Measurements from ENCODE around the gene ERAP2. TPM values are rescaled to one million over a fixed set of nuclear protein-coding genes. Genes with fewer than 3 reads are reported as not detected.

The ERAP2 gene
- total RNA-seq, 1 donor from 2014 or later: not detected

- DNase-seq (ENCODE audit: low spot score, unreplicated experiment): no peak
- peaks cover 4% of the 10 kb centered on the region for H3K4me1 Mint-ChIP-seq (ENCODE audit: low read depth)
- H3K27ac Mint-ChIP-seq: peak overlapping the region; percentile 58
- H3K36me3 Mint-ChIP-seq (ENCODE audit: insufficient read depth): peaks cover 2% of the 10 kb centered on the region
- H3K9me3 Mint-ChIP-seq (ENCODE audit: low read depth): peaks cover 3% of the 10 kb centered on the region
- H3K4me3 Mint-ChIP-seq (ENCODE audit: low read depth): no peak overlapping the region
- no peaks in the 10 kb centered on the region for H3K27me3 Mint-ChIP-seq
- TF ChIP-seq CTCF (IDR thresholded peaks at IDR 0.05; ENCODE audit: unreplicated experiment): no peak
Observed at GRCh38 chr5:96952974-96953730, 76.9 kb downstream of the ERAP2 start.

- DNase-seq (ENCODE audit: low spot score, unreplicated experiment): no peak
- Mint-ChIP-seq H3K27ac (no peak overlapping the region), H3K27me3 (no peaks in the 10 kb centered on the region), H3K9me3 (ENCODE audit: low read depth) (no peaks in the 10 kb centered on the region), H3K4me1 (ENCODE audit: low read depth) (peaks cover 5% of the 10 kb centered on the region), H3K36me3 (ENCODE audit: insufficient read depth) (peaks cover 2% of the 10 kb centered on the region), H3K4me3 (ENCODE audit: low read depth) (no peak overlapping the region)
- no peak for TF ChIP-seq CTCF (IDR thresholded peaks at IDR 0.05; ENCODE audit: unreplicated experiment)
Observed at GRCh38 chr5:96957254-96958049, 81.2 kb downstream of the ERAP2 start.

GRCh38 chr5:96958977-96959376 is 82.7 kb downstream of the ERAP2 start:
- peaks cover 5% of the 10 kb centered on the region for H3K4me1 Mint-ChIP-seq (ENCODE audit: low read depth)
- H3K4me3 Mint-ChIP-seq (ENCODE audit: low read depth): no peak overlapping the region
- H3K9me3 Mint-ChIP-seq (ENCODE audit: low read depth): no peaks in the 10 kb centered on the region
- no peak for DNase-seq (ENCODE audit: low spot score, unreplicated experiment)
- no peak overlapping the region for H3K27ac Mint-ChIP-seq
- no peaks in the 10 kb centered on the region for H3K27me3 Mint-ChIP-seq
- no peak for TF ChIP-seq CTCF (IDR thresholded peaks at IDR 0.05; ENCODE audit: unreplicated experiment)
- H3K36me3 Mint-ChIP-seq (ENCODE audit: insufficient read depth): peaks cover 2% of the 10 kb centered on the region

- DNase-seq (ENCODE audit: low spot score, unreplicated experiment): no peak
- peaks cover 6% of the 10 kb centered on the region for H3K4me1 Mint-ChIP-seq (ENCODE audit: low read depth)
- H3K4me3 Mint-ChIP-seq (ENCODE audit: low read depth): no peak overlapping the region
Observed at GRCh38 chr5:96961053-96961452, 84.8 kb downstream of the ERAP2 start.

More at GRCh38 chr5:96961053-96961452, 84.8 kb downstream of the ERAP2 start:
- H3K9me3 Mint-ChIP-seq (ENCODE audit: low read depth): no peaks in the 10 kb centered on the region
- no peak for TF ChIP-seq CTCF (IDR thresholded peaks at IDR 0.05; ENCODE audit: unreplicated experiment)
- no peaks in the 10 kb centered on the region for H3K27me3 Mint-ChIP-seq
- H3K27ac Mint-ChIP-seq: no peak overlapping the region
- peaks cover 2% of the 10 kb centered on the region for H3K36me3 Mint-ChIP-seq (ENCODE audit: insufficient read depth)

All from progenitor cell of endocrine pancreas (in vitro differentiated cells).